CD4-positive, alpha-beta T cell (primary cell): ENCODE data around the gene UPF3A. TPM values are rescaled to one million over a fixed set of nuclear protein-coding genes. Genes with fewer than 3 reads are reported as not detected.

ENCODE experiments used
- ATAC-seq: fragments of 200-7000 bp; cut with Tn5 transposase; one replicate; pipeline ENCODE4 v1.10.0; 2022; ENCODE audit warnings: mild to moderate bottlenecking; ENCODE audit not compliant: poor library complexity
- CTCF ChIA-PET: fragments of 350-600 bp; sonication (Branson Sonifier 250); formaldehyde crosslinking; loops from one replicate; lab custom pipeline; 2021; ENCODE audit warnings: antibody characterized with exemption, inconsistent platforms; lab: Charles Lee
- POLR2A ChIA-PET: fragments of 350-600 bp; sonication (Branson Sonifier 250); formaldehyde crosslinking; loops from one replicate; lab custom pipeline; 2021; ENCODE audit warnings: antibody characterized with exemption, inconsistent platforms; lab: Charles Lee
- DNase-seq, 14 experiments: peaks; one replicate each; pipeline ENCODE4 v3.0.0-alpha.2; 2013 to 2020; ENCODE audit warnings: mixed read lengths in 2 of 14
- H3K27ac ChIP-seq, 2 donors: one replicate each; pipeline versions ENCODE4 v1.5.1 to v1.7.0; 2013; ENCODE audit warnings: low read length in 2 of 2, low read depth in 1 of 2, mild to moderate bottlenecking in 1 of 2
- H3K27me3 ChIP-seq, 2 experiments: 1 replicate in 1 of 2; 2 replicates in 1 of 2; pipeline versions ENCODE4 v1.6.1 to v1.7.0; 2013; ENCODE audit warnings: low read length in 2 of 2, control low read depth in 1 of 2, mild to moderate bottlenecking in 1 of 2, moderate library complexity in 1 of 2; ENCODE audit not compliant: insufficient read depth in 2 of 2, control insufficient read depth in 1 of 2
- H3K36me3 ChIP-seq: one replicate; pipeline ENCODE4 v1.6.1; 2013; ENCODE audit warnings: low read length, control low read depth; ENCODE audit not compliant: insufficient read depth
- H3K4me1 ChIP-seq: one replicate; pipeline ENCODE4 v1.6.1; 2013; ENCODE audit warnings: low read length, control low read depth; ENCODE audit not compliant: insufficient read depth
- H3K4me3 ChIP-seq: one replicate; pipeline ENCODE4 v1.5.1; 2013; ENCODE audit warnings: mild to moderate bottlenecking, low read length, moderate library complexity
- H3K9me3 ChIP-seq, 2 experiments: 1 replicate in 1 of 2; 2 replicates in 1 of 2; pipeline versions ENCODE4 v1.6.1 to v1.7.0; 2013; ENCODE audit warnings: low read length in 2 of 2, mild to moderate bottlenecking in 2 of 2, control low read depth in 1 of 2, moderate library complexity in 1 of 2; ENCODE audit not compliant: control insufficient read depth in 1 of 2, insufficient read depth in 1 of 2
- H3K27ac Mint-ChIP-seq: one replicate; pipeline ENCODE4 v1.8.0; 2020; ENCODE audit warnings: mixed read lengths
- H3K27me3 Mint-ChIP-seq: one replicate; pipeline ENCODE4 v1.8.0; 2021; ENCODE audit warnings: mixed read lengths
- H3K36me3 Mint-ChIP-seq: one replicate; pipeline ENCODE4 v1.8.0; 2021; ENCODE audit warnings: low read depth, mixed read lengths
- H3K4me1 Mint-ChIP-seq: one replicate; pipeline ENCODE4 v1.8.0; 2021; ENCODE audit warnings: low read depth, mixed read lengths
- H3K4me3 Mint-ChIP-seq: one replicate; pipeline ENCODE4 v1.8.0; 2020; ENCODE audit warnings: mild to moderate bottlenecking, mixed read lengths
- H3K9me3 Mint-ChIP-seq: one replicate; pipeline ENCODE4 v1.8.0; 2020; ENCODE audit warnings: mixed read lengths
- CTCF ChIP-seq: fragments of 200-600 bp; IDR thresholded peaks from one replicate; pipeline ENCODE4 v1.8.0; 2022; ENCODE audit warnings: antibody characterized with exemption, mild to moderate bottlenecking
- intact Hi-C, 2 experiments: fragments of 100-400 bp; cut with DNase I in 1 of 2; cut with micrococcal nuclease in 1 of 2; formaldehyde crosslinking; loops; one replicate each; pipeline versions ENCODE4 v1.15.1 to v1.9.0; 2023 to 2025; cut with DNase I, micrococcal nuclease
- total RNA-seq, 174 experiments: library from RNA in 2 of 174; stranded (reverse) in 2 of 174; gene quantifications; one replicate each; pipeline ENCODE4 v1.2.3 and lab custom pipeline; 2021 to 2026

The UPF3A gene
- total RNA-seq, 2 experiments from 2014 or later, result 31.8 TPM

- Histone ChIP-seq H3K27ac (no peak overlapping the region), H3K4me1 (peaks cover 13% of the 10 kb centered on the region), H3K9me3 (no peaks in the 10 kb centered on the region), H3K27me3 (no peaks in the 10 kb centered on the region), H3K4me3 (no peak overlapping the region), H3K36me3 (peaks cover 35% of the 10 kb centered on the region)
- Mint-ChIP-seq H3K9me3 (no peaks in the 10 kb centered on the region), H3K36me3 (peaks cover 78% of the 10 kb centered on the region), H3K4me3 (no peak overlapping the region), H3K27ac (no peak overlapping the region), H3K4me1 (peaks cover 17% of the 10 kb centered on the region), H3K27me3 (no peaks in the 10 kb centered on the region)
- TF ChIP-seq CTCF, result no peak
- ChIA-PET POLR2A (no interaction called here), CTCF (no interaction called here)
- intact Hi-C loops, result no loop called here
- ATAC-seq, result no peak
- no peak for DNase-seq
Observed at GRCh38 chr13:114272977-114273376, 8.4 kb upstream of the UPF3A start.

GRCh38 chr13:114275304-114275703 lies 6.1 kb upstream of the UPF3A start:
- POLR2A ChIA-PET, result no interaction called here
- H3K4me1 Mint-ChIP-seq, result peaks cover 28% of the 10 kb centered on the region
- no peak for TF ChIP-seq CTCF
- CTCF ChIA-PET, result no interaction called here
- H3K9me3 Mint-ChIP-seq, result no peaks in the 10 kb centered on the region
- ATAC-seq (no peak), DNase-seq (no peak)
- H3K27me3 Mint-ChIP-seq, result no peaks in the 10 kb centered on the region
- intact Hi-C loops, result no loop called here
- no peak overlapping the region for H3K4me3 Mint-ChIP-seq
- Histone ChIP-seq H3K4me1 (peaks cover 8% of the 10 kb centered on the region), H3K36me3 (peaks cover 24% of the 10 kb centered on the region), H3K27me3 (no peaks in the 10 kb centered on the region), H3K4me3 (no peak overlapping the region), H3K27ac (no peak overlapping the region), H3K9me3 (no peaks in the 10 kb centered on the region)
- H3K27ac Mint-ChIP-seq, result no peak overlapping the region
- H3K36me3 Mint-ChIP-seq, result peaks cover 63% of the 10 kb centered on the region

- DNase-seq, result no peak
Observed at GRCh38 chr13:114279146-114279545, 2.3 kb upstream of the UPF3A start.

More at GRCh38 chr13:114279146-114279545, 2.3 kb upstream of the UPF3A start:
- ChIA-PET POLR2A (interaction anchor here (0.8 to 1.5 kb wide), 5 partner anchors 10 to 168 kb away, joined by 3 to 6 read pairs (median 3); no protein-coding TSS in a partner anchor), CTCF (no interaction called here)
- Histone ChIP-seq H3K4me3 (no peak overlapping the region), H3K4me1 (peaks cover 31% of the 10 kb centered on the region), H3K27me3 (no peaks in the 10 kb centered on the region), H3K27ac (peak overlapping the region; percentile 0 to 72), H3K9me3 (no peaks in the 10 kb centered on the region), H3K36me3 (peaks cover 9% of the 10 kb centered on the region)
- H3K36me3 Mint-ChIP-seq, result peaks cover 52% of the 10 kb centered on the region
- intact Hi-C loops, result no loop called here
- ATAC-seq, result no peak
- TF ChIP-seq CTCF, result no peak
- peak overlapping the region; percentile 94 for H3K27ac Mint-ChIP-seq
- H3K4me3 Mint-ChIP-seq, result peak overlapping the region; percentile 91
- H3K9me3 Mint-ChIP-seq, result no peaks in the 10 kb centered on the region
- H3K4me1 Mint-ChIP-seq, result peaks cover 47% of the 10 kb centered on the region
- H3K27me3 Mint-ChIP-seq, result no peaks in the 10 kb centered on the region
